Peyer's patch (tissue), 4 donors: ENCODE measurements around the gene JUNB.

Experiments used
- CTCF ChIP-seq, 6 experiments: fragments of 450-650 bp in 4 of 6; fragments of 200-600 bp in 2 of 6; sonication (generic) in 1 of 6; IDR thresholded peaks; one replicate each; pipeline ENCODE4 v1.5.1; 2017 to 2019; ENCODE audit warnings: antibody characterized with exemption in 6 of 6, mild to moderate bottlenecking in 3 of 6, moderate library complexity in 1 of 6
- POLR2A ChIP-seq, 2 donors: fragments of 450-650 bp; IDR thresholded peaks; one replicate each; pipeline ENCODE4 v1.5.1; 2017; ENCODE audit warnings: antibody characterized with exemption in 2 of 2, mild to moderate bottlenecking in 2 of 2, moderate library complexity in 2 of 2

- TF ChIP-seq CTCF (IDR thresholded peaks at IDR 0.05) = peak in 3 of 6 experiments; percentile 29 to 38 (median 31)
- peak in 1 of 2 donors; percentile 24 for TF ChIP-seq POLR2A (IDR thresholded peaks at IDR 0.05)
Observed at GRCh38 chr19:12806242-12807081, 15.2 kb downstream of the JUNB start, which contains the start of gene RNASEH2A.
